Measurements from ENCODE around the gene TEK.
A peak's percentile ranks its signal among the peaks of the same experiment; 100 is the strongest.

The TEK gene

DNA sequence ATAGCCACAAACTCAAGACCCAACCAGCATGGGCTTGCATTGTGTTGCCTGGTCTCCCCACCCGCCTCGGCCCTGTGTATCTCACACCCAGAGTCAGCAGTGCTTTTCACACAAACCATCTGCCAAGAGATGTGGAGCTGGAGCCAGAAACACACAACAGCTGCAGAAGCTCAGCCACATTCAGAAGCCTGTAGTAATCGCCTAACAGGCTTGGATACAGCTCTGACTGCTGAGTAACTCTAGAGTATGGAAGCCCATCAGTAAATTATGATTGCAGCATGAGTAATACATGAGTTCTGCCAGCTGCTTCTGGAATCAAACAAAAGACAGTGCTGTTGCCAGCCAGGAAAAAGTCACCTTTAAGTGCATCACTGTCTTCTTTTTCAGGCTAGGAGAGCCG, 16.0 kb downstream of the TEK start:
- DNase-seq: peak; percentile 11

DNA sequence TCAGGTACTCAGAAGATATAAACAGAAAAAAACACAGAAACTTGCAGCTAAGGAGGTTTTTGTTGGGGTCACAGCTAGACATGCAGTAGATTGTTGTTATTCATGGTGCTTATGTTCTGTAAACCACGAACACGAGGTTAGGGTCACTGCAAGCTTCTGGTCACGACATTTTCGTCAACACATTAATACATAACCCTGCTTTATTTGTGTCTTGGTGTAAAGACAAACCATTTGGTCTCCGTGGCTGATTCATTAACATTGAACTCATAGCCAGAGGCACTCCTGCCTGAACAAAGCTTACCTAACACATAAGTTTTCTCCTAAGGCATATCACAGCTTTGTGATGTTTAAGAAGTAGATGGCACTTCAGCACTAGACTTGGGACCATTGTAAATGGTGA, 16.9 kb downstream of the TEK start:
- no peak for DNase-seq

DNA sequence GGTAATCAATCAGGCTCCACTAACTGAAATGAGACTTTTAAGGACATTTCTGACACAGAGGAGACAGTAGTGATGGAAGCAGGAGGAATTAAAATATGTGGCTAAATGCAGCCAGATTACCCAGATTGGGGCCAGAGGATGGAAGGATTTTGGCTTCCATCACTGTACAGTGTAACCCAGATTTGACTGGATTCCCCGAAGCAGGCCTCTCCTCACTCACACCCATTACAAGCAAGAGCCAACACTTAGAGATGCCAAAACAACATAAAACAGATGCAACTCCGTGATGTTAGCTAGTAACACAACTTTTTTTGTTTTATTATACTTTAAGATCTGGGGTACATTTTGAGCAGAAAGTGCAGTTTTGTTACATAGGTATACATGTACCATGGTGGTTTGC, 17.6 kb downstream of the TEK start:
- no peak for DNase-seq

DNA sequence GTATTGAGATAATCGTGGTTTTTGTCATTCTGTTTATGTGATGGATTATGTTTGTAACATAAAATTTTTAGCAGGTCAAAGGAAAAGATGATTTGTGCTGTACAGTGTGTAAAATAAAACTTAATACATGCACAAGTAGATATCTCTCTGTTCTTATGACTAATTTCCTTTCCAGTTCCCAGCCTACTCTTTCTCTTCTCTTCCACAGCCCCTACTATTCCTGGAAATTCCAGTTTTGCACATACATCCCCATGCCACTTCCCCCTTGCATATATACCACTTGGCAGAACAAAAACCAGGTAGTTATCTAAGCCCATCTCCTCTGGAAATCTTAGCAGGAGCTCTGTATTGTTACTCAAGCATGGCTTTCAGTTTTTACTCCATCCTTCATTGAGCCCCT, 20.2 kb downstream of the TEK start:
- DNase-seq: no peak

DNA sequence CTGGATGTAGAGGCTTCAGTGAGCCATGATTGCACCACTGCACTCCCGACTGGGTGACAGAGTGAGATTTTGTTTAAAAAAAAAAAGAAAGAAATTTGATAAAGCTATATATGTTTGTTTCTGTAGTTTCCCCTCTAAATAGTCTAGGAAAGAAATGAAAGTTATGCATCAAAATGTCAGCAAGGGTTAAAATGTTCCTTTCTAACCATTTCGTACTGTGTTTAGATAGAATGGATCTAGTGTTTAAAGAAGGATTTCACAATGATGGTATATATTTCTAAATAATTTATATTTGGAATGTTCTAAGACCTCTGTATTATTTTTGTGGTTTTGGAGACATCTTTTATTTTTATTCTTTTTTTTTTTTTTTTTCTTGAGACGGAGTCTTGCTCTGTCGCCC, 22.7 kb downstream of the TEK start:
- DNase-seq: no peak

DNA sequence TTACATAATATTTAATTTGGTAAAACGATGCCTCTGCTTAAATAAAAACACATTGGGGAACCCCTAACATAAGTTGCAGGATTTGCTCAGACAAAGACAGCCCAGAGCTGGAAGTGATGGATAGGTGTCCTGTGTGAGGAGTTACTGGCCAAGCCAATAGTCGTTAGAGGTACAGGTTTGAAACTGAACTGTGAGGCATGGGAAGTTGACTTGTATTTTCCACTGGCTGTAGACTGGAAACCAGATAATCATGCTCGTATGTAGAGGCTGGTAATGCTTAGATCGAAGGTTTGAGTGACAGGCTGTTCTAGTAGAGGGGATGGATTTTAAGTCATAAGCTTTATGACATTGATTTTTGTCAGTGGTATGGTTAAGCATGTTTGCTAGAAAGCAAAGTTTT, 24.8 kb downstream of the TEK start:
- no peak for DNase-seq

DNA sequence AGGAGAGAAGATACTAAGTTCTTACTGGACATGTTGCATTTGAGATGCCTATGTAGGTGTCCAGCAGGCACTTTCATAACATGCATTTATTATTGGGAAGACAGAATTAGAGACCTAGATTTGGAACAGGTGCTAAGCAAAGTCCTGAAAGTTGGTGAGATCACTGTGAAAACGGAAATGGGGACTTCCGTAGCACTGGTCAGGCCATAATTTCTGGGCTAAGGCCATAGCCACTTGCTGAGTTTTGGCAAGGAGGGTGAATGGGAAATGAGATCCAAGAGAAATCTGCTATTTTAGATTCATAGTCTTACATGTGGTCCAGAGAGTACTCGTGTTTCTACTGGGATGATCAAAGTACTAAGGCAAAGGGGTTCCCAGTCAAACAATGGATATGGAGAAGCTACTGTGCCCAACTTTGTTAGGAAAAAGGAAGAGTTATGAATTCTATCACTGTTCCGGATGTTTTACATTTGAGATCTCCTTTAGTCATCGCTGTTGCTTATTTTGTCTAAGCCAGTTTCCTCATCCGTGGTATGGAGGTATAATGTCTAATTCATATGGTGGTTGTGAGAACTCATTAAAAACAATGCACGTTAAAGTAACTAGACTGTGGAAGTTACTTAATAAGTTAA, 33.4 kb downstream of the TEK start:
- no peak for DNase-seq

DNA sequence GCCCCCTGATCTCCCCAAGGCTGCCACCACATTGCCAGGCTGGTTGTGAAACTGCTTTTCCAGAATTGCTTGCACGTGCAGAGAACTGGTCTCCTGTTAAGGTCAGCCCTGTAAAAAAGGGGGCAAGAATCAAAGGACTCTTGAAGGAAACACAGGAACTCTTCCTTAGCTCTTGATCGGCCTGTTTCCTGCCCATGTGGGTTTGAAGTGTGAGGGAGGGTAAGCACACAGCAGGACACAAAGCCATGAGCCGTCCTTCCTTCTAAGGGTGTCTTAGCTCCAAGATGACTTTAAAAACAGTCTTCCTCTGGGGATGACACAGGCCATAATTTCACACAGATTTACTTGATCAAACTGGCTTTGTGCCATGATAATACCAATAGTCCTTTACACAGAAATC, 36.1 kb downstream of the TEK start:
- DNase-seq: no peak

DNA sequence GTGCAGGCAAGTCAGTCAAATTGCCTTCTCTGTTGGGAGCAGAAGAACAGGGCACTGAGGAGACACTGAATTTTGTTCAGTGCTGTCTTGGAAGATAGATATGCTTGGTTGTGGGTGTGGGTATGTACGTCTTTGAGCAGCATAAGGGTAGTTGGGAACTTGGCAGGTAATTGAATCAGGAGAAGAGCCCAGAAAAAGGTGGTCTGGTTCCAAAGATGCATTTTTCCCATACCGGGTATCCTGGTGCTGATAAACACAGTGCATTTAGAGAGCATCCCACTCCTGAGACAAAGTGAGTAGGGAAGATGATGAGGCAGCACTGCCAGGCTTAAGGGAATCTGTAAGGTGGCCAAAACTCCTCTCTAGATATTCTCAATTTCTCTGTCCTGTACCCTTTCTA, 40.6 kb downstream of the TEK start:
- no peak for DNase-seq

DNA sequence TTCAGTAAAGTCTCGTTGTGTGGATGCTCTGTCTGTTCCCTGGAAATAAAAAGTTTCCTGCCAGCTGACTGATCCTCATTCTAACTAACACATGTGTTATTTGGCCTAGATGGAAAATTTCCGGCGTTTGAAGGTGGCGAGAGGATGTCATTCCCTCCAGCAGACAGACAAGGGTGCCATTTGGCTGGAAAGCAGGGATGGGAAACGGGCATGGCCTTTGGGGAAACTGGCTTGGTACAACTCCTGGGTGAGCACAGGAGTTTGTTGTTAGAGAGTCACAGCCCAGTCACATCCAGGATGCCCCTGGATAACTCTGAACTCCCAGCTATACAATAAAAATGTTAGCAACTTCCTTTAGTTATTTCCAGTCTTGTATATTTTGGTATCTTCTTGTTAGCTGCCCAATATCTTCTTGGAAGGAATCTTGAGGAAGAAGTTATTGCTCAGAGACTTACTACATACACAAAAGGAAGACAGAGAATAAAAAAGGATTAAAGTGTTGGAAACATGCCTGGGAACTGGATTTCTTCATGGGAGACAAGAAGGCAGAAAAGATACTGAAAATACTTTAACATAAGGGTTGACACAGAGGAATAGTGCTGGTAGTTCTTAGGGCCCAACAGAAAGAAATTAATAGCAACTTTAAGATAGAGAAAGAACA, 41.9 kb downstream of the TEK start:
- DNase-seq: no peak

DNA sequence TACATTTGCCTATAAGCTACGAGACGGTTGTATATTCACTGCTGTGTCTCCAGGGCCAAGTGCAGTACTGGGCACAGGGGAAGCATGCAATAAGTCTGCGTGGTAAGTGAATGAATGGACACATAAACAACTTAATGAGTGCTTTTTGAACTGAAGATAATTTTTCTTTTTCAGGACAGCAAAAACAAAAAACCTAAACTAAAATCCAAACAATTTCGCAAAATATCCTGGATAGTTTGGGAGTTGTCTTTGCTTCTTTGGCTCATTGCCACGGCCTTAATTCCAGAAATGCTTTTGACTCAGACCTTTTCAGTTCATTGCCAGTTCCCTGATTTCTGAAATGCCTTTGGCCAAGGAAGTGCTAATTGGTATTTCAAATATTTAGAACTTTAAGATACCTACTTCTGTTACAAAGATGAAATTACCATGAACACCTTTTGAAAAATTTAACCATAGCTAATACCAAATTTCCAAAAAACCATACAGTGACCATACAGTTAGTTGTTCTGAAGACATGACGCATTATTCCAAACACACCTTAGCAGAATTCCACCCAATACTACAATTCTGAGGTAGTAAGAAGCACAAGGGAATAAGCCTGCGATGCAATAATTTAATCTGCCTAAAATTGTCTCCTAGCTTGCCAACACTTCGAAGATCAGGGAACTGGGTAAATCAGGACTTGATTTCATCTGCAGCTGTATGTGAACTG, 42.8 kb downstream of the TEK start:
- no peak for DNase-seq

DNA sequence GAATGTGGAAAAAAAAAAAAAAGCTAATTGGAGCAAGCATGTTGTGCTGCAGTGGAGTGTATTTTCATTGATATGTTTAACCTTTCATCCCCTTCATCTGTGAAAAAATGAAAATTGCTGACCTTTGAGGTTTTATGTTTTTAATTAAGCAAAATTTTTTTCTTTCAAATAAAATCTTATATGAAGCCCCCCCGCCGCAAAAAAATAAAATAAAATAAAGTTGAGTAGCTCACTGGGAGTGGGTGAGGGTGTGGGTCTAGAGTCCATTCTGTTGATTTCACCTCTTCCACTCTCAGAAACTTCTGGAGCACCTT, 43.3 kb downstream of the TEK start:
- DNase-seq: no peak

DNA sequence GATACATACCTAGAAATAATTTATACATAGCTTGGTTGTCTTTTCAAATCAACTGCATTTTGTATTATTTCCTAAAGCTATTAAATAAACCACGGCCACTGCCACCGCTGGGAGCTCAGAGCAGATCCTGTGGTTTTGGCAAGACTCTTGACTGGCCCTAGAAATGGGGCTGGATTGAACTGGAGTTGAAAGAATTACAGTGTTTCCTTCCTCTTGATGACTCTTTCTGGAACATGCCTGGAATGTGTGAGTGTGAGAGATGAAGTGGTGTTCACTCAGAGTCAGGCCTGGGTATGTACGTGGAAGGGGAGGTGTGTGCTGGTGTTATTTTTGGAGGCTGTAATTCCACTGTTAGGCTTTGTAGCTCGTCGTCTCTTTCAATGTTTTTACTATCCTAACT, 45.9 kb downstream of the TEK start:
- no peak for DNase-seq

DNA sequence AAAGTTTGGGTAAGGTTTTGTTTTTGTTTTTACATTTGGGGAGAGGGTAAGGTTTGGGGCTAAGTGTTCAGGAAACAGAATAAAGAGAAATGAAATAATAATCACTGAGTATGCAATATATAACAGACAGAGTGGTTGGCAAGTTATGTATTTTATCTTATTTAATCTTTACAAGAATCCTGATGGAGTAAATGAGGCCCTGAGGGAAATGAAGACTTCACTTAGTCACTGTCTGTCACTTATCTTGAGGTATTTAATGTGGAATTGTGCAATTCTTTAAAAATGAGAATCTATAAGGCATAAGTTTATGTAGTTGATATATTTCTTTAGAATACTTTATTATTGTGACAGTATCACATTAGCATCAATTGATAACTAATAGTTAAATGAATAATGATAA, 48.1 kb downstream of the TEK start:
- DNase-seq: no peak

DNA sequence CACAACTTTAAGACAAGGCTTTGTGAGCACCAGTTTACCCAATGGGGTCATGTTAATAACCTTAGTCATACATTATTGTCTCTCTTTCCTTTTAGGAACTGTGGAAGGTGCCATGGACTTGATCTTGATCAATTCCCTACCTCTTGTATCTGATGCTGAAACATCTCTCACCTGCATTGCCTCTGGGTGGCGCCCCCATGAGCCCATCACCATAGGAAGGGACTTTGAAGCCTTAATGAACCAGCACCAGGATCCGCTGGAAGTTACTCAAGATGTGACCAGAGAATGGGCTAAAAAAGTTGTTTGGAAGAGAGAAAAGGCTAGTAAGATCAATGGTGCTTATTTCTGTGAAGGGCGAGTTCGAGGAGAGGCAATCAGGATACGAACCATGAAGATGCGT, 48.7 kb downstream of the TEK start:
- no peak for DNase-seq

DNA sequence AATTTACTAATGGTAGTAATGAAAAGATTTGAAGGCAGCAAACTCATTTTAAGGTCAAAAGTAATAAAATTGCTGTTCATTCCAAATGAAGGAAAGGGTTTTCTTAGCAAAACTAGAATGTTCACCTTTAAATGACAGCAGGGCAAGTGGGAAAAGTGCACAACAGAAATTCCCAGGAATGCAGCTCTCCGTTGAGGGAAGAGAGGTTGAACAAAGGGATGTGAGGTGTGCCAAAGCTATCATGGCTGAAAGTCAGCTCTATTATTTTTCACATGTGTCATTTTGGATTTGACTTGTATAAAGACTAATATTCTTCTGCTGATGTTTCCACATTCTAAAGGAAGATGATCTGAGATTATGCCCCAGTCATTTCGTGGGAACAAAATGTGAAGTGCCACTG, 51.6 kb downstream of the TEK start:
- DNase-seq: no peak

DNA sequence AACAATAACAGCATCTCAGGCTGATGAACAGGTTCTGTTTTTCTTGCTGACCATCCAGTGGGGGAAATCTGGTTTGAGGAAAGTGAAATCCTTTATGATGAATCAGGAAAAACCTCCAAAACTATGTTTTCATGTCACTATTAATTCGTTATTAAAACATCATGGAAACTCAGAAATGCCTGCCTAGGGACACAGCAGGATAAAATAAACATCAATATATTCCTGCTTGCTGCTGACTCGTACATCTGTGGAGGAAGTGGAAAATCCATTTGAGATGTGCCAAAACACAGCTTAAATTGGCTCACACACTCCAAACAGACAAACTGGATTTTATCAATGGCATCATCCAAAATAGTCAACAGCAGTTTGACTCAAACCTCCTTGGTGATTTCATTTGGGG, 53.0 kb downstream of the TEK start:
- DNase-seq: no peak

DNA sequence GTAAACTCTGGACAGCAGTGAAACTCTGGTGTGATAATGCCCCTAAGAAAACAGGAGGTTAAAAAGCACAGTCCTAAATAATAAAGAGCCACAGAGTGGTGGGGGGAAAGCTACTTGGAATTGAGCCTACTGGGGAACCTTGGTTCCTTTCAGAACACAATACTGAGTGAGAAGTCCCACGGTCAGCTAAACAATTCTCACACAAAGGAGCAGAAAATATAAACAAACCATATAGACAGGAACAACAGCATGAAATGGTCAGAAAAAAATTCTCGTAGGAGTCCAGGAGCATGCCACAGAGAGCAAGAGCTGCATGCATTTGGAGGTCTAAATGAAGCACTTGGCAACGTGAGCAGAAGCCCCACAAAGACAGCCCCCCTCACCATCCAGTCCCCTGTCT, 56.0 kb downstream of the TEK start:
- DNase-seq: no peak

DNA sequence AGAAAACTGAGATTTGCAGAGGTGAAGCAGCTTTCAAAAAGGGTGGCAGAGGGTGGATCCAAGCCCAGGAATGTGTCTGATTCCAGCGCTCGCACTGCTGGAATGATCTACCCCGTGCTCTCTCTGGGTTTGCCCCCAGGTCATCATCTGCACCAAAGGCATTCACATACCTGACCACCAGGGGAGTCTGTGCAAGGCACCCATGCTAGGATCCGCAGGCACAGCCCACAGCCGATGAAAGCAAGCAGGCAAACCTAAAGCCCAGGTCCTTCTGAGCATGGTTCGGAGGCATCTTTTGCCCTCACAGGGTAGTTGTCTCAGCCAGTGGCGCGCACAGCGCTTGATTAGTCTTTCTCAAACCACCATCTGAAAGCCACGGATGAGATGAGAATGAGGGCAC, 56.6 kb downstream of the TEK start:
- DNase-seq: no peak

DNA sequence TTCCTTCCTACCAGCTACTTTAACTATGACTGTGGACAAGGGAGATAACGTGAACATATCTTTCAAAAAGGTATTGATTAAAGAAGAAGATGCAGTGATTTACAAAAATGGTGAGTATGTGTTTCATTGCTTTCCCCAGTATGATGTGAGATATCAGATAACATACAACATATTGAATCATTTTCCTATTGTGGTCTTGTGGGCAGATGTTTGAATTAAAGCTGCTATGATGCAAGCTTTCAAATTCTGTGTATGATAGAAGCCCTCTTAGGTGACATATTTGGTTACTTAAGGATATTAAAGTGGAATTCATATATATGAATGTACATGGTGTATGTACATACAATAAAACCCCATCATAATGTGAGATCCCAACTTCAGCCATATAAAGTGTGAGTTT, 59.5 kb downstream of the TEK start:
- DNase-seq: no peak

DNA sequence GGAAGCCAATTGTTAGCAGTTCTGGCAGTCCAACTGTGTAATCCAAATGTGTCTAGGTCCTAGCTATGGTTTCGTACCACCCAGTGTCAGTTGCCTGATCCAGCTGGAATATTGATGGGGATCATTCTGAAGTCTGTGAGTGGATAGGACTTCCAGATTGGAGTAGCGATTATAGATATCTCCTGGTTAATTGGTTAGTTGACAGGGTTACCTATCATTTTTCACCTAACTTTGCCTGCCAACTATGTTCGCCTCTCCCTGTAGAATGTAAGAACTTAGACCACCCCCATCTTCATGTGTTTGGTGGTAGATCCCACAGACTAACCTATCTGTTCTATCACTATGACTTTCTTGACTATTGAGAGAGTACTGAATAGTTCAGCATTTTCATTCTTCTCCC, 59.9 kb downstream of the TEK start:
- DNase-seq: no peak

DNA sequence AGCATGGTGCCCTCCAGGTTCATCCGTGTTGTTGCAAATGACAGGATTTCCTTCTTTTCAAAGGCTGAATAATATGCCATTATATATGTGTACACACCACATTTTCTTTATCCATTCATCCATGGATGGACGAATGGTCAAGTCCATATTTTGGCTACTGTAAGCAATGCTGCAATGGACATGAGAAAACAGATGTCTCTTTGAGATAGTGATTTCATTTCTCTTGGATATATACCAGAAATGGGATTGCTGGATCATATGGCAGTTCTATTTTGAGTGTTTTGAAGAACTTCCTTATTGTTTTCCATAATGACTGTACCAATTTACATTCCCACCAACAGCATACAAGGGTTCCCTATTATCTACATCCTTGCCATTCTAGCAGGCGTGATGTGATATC, 67.9 kb downstream of the TEK start:
- no peak for DNase-seq

DNA sequence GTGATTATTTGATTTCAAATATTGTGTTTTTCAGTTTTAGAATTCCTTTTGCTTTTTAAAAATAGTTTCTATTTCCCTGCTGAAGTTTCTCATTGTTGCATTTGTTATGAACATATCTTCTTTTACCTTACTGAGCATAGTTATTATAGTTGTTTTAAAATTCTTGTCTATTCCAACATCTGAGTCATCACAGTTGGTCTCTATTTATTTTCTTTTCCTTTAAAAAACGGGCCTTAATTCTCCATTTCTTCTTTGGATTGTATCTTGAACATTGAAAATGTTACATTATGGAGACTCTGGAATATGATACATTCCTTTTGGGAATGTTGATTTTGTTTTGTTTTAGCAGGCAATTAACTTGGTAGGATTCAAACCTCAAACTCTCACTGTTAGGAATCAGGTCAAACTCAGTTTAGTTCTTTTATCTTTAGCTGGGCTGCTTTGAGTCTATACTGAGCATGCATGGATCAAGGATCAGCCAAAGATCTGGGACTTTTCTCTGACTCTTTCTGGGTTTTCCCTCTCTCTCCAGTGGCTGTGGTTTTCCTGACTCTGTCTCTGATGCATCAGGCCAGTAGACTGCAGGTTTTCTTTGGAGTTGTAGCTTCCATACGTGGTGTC, 70.3 kb downstream of the TEK start:
- DNase-seq: no peak

DNA sequence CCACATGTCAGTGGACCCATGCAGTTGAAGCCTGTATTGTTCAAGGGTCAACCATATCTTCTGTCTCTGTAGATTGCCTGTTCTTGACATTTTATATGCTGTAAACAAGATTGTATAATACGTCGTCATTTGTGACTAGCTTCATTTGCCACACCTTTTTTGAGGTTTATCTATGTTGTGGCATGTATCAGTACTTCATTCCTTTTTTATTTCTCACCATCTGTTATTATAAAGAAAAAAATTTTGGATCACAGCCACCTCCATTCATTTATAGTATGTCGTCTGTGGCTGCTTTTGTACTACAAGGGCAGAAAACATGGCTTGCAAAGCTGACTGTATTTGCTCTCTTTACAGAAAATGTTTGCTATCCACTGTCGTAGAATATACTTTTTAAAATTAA, 72.4 kb downstream of the TEK start:
- DNase-seq: no peak

Data from T1000 (cell line).